HG03025 (cell line): ENCODE results near the gene ARMC9.
"Not testable (repeated sequence)": the region's sequence is repeated elsewhere in the genome, so short reads cannot be mapped to it uniquely, and the experiment has no call there.

Experiments
- ATAC-seq: cut with Tn5 transposase; IDR thresholded peaks from one replicate; pipeline ENCODE4 v1.9.1; 2021; ENCODE audit warnings: mild to moderate bottlenecking, moderate library complexity; ENCODE audit not compliant: unreplicated experiment, low FRiP score

Gene ARMC9

GRCh38 chr2:231278868-231279267 lies 80.4 kb downstream of the ARMC9 start:
- no peak for ATAC-seq

DNA sequence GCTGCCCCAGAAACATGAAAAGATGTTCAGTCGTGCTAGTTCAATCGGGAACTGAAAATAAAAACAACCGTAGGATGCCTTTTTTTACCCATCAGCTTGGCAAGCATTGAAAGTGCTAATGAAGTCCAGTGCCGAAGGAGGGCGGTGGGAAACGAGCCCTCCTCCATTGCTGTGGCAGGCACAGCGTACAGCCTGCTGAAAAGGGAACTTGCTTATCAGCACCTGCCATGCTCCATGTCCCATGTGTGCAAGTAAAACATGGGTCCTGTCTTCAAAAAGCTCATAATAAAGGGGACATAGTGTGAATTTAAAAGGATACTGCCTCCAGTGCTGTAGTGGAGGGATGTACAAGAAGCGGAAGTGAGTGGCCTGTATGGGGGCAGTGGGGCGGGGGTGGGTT lies 82.4 kb downstream of the ARMC9 start:
- ATAC-seq = no peak

GRCh38 chr2:231284296-231284695 lies 85.9 kb downstream of the ARMC9 start:
- ATAC-seq = no peak

DNA sequence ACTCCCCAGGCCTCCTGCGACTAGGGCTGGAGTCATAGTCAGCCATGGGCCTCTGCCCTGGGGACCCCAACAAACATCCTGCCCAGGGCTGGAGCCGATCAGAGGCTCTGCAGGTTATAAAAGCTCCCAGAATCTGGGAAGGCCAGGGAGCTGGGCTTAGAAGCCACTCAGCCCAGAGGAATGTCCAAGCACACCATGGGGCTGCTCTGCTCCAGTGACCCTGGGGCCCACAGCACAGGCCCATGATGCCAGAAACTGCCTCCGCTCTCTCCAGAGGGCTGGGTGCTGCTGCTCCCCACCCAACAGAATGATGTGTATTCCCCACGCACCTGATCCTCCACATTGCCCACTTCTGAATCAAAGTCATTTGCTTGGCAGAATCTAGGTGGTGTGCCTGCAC lies 88.5 kb downstream of the ARMC9 start:
- ATAC-seq = no peak

DNA sequence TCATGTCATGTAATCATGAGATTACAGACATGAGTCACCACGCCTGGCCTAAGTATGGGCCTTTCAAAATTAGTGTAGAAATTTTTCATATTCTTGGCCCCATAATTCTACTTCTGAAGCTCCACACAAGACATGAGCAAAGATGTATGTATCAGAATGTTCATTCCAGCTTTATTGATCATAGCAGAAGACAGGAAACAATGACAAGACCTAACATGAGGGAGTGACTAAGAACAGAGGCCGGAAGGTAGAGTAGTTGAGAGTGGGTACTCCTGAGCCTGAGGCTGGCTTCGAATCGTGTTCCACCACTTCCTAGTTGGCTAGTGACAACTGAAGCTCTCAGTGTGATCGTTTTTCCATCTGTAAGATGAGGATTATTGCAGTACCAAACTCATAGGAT lies 89.3 kb downstream of the ARMC9 start:
- ATAC-seq = no peak

GRCh38 chr2:231288590-231288989 lies 90.2 kb downstream of the ARMC9 start:
- ATAC-seq = no peak

GRCh38 chr2:231290321-231291015 lies 92.0 kb downstream of the ARMC9 start:
- no peak for ATAC-seq

GRCh38 chr2:231292472-231293134 lies 94.2 kb downstream of the ARMC9 start:
- ATAC-seq = no peak

DNA sequence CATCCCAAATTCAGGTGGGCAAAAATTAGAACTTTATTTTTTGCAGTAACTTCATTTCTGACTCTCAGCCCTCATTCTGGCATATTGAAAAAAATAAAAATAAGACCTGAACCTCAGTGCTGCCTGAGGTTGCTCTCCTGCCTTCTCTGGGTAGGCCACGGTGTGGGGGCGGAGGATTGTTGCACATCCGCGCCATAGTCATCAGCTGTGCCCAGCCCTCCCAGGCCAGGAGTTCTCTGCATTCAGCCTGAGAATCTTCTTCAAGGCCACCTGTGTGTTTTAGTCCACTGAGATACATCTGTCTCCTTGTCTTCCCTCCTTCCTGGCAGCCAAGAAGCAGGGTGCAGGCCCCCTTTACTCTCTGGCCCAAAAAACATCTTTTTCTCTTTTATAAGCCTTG lies 94.7 kb downstream of the ARMC9 start:
- no peak for ATAC-seq

DNA sequence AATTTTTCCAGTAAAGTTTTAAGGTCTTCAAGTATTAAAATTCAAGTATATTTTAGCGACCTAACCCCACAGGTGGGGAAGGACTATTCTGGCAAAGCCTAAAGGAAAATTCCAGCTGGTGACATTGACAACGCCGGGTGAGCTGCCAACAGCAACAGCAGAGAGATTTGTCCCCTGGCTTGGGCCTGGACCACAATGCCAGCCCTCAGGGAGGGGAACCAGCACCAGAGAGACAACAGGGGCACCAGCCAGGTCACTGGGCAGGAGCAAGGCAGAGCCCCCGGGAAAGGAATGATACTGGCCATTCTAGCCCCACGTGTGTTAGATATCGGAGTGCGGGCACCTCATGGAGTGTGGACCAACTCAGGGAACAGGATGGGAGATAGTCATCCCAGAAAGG lies 95.7 kb downstream of the ARMC9 start:
- no peak for ATAC-seq

DNA sequence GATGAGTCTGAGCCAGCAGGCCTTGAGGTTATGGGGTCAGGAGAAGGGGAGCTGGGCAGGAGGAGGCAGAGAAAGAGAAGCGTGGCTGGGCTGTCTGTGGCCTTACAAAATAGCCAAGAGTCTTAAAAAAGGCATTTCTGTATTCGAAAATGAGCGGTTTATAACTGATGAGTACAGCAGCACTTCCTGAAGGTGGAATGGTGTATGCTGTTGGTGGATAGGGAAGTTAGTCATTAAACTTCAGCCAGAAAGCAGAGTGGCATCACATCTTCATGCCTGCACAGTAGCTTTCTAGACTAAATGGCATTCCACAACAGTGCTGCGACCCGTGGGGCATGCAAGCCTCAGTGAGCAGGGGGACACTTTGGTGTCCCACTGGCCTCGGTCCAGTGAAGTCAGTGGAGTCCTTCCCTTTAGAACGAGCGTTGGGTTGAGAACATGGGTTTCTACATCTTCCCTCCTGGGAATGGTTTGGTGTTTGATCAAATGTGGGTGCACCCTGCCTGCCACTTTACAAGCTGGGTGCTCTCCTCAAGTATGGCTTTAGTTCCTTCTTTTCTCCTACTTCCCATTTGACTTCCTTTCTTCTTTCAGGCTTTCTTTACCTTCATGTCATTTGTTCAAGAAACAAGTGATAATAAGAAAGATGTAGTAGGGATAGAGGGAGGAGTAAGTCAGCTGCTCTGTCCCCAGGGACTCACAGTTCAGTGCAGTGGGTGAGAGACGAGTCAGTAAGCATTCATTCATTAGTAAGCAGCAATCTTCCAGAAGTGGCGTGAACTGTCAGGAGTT lies 96.3 kb downstream of the ARMC9 start:
- no peak for ATAC-seq

DNA sequence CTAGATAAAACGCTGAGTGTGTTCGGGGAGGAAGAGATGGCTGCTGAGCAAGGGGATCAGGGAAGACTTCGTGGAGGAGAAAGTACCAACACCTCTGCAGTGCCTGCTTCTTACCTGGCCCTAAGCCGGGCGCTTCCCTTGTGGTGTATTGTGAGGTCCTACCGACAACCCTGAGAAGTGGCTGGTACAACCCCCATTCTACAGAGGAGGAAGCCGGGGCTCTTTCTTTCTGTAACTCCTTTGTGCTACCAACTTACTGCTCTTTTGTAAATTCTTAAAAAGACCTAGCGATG lies 96.9 kb downstream of the ARMC9 start:
- ATAC-seq = no peak

DNA sequence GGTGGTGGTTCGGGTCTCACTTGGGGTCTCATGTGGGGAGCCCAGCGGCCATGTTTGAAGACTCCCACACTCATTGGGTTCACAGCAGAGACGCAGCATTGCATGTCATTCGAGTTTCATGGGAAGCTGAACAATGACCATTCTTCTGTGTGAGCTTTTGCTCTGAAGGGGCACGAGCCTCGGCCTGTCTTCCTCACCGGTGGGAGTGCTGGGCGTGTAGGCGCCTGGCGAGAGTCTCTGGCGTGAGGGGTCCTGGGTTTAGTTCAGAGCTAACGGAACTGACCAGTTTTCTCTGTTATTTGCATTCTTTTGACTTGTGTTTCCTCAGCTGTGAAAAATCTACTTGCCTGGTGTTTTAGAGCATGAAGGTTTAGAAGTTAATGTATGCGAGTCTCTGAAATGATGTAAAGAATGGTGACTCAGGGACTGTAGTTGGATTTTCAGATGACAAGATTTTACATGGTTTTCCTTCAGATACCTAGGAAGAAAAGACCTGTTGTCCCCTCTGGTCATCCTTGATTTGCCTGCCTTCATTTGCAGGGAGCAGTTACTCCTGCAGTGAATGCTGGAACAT lies 98.1 kb downstream of the ARMC9 start:
- no peak for ATAC-seq

DNA sequence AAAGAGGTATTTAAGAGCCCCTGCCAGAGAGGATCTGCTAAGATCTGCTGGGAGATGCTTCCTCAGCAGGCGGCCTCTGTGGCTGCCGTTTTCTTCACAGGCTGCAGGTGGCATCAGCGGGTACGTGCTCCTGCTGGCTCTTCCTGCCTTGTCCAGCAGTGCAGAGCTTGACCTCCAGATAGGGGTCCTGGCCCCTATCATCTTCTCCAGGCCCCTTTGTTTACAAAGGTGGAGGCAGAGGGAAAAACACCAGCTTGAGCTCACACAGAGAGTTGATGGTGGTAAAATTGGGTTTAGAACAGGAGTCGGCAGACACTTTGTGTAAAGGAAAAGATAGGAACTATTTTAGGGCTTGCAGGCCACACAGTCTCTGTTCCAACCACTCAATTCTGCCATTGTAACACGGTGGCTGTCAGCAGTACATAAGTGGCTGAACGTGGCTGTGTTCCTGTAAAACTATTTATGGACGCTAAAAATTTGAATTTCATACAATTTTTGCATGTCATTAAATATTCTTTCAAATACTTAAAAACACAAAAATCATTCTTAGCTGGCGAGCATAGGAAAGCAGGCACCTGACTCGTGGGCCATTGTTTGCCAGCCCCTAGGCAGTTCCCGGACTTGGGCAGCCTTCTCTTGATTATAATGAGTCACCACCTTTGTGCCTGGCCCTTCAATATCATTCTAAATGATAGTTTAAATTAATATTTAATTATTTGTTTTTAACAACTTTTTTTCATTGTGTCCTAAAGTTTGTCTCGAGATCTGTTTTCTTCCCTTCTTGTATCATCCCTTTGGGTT lies 98.9 kb downstream of the ARMC9 start:
- no peak for ATAC-seq

- no peak for ATAC-seq
Observed at GRCh38 chr2:231298091-231298490, 99.7 kb downstream of the ARMC9 start.

DNA sequence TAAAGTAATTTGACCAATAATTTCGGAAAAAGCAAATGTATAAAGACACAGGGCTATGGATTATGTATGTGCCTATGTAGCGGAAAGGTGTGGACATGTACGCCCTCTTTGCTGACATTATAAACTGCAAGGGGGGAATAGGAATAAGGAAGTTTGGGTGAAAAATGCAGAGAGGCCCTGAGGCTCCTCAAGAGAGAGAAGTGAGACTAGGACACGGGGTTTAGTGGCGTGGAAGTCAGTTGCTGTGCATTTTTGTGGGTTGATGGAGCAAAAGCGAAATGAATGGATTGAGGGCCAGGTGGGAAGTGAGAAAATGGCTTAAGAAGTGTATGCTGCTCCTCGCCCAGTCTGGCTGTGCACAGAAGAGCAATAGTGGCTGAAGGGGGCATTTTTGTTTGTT lies 100.8 kb downstream of the ARMC9 start:
- no peak for ATAC-seq

DNA sequence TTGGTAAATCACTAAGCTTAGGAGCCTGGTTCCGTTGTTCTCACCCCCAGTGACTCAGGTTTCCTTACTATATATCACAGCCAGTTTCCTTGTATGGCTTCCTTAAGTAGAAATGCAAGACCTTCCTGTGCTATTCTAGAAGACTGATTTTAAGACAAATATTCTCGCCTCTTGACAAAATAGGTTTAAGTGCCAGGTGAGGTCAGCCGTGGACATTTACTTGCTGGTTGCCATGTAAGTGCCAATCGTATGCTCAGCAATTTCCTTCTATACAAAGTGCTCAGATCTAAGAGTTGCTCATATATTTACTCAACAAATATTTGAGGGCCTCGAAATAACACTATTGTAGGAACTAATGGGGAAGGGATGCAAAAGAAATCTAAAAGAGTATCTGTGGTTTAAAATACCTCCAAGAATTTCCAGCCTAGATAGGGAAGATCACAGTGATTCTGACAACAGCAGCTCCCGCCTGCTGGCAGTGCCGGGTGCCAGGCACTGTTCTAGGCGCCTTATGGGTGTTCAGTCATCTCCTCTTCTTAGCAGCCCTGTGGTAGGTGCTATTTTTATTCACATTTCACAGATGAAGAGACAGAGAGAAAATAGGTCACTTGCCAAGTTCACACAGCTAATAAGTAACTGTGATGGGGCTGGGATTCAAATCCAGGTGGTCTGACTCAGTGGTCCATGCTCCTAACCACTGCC lies 101.7 kb downstream of the ARMC9 start:
- ATAC-seq = no peak

DNA sequence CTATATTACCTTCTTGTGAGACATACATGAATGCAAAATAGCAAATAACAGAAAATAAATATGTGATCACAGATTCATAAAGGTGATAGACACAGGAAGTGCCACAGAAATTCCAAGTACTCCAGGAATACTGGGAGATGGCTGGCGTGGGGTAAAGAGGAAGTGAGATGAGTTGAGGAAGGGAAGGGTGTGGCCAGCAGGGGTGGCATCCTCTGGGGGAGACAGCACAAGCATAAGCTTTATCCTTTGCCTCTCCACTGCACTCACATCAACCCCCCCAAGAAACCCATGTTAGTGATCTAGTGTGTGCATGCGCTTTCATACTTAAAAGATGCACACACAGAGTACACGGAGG lies 102.3 kb downstream of the ARMC9 start:
- no peak for ATAC-seq

GRCh38 chr2:231304259-231304658 lies 105.8 kb downstream of the ARMC9 start:
- not testable (repeated sequence) for ATAC-seq

DNA sequence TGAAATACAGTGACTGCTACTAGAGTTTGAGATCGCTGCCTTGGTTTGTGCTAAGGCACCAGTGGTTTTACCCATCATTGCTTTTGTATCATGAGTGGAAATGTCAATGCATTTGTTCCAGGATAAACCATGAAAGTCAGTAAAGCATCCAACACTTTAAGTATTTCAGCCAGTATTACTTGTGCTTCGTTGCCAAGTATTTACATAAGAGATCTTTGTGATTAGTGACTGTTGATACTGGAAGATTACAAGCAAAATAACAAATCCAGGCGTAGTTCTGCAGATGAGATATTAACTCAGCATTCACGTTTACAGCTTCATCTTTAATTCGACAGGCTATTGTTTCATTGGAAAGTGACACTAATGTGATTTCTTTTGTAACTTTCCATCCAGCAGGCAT lies 106.8 kb downstream of the ARMC9 start:
- no peak for ATAC-seq
